GM19372 (cell line): Measurements from ENCODE around the gene THEMIS.
"Not testable (repeated sequence)": the region's sequence is repeated elsewhere in the genome, so short reads cannot be mapped to it uniquely, and the experiment has no call there.

Experiments
- ATAC-seq: cut with Tn5 transposase; IDR thresholded peaks from one replicate; pipeline ENCODE4 v1.9.1; 2021; ENCODE audit warnings: mild to moderate bottlenecking, low read depth, moderate library complexity; ENCODE audit not compliant: unreplicated experiment

The THEMIS gene

GRCh38 chr6:127749095-127749494, 151.8 kb downstream of the THEMIS start:
- ATAC-seq: no peak

DNA sequence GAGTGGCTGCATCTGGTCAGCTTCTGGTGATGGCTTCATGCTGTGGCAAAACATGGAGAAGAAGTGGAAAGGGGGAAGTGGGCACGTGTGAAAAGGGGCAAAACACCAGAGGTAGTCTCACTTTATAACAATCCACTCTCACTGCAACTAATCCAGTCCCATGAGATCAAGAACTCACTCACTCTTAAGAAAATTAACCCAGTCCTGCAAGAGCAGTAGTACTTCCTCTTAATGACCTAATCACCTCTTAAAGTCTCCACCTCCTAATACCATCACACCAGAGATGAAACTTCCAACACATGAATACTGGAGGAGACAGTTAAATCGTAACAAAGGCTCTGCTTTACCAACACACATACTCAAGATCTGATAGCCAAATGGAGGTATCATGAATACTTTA, 152.6 kb downstream of the THEMIS start:
- ATAC-seq: no peak

GRCh38 chr6:127738423-127738822, 162.4 kb downstream of the THEMIS start:
- no peak for ATAC-seq

- ATAC-seq: no peak
These were observed 163.1 kb downstream of the THEMIS start for GRCh38 chr6:127737768-127738167.

- peak; percentile 93 for ATAC-seq
These were observed 163.8 kb downstream of the THEMIS start for GRCh38 chr6:127737009-127737486.

GRCh38 chr6:127732927-127733326, 167.9 kb downstream of the THEMIS start:
- no peak for ATAC-seq

DNA sequence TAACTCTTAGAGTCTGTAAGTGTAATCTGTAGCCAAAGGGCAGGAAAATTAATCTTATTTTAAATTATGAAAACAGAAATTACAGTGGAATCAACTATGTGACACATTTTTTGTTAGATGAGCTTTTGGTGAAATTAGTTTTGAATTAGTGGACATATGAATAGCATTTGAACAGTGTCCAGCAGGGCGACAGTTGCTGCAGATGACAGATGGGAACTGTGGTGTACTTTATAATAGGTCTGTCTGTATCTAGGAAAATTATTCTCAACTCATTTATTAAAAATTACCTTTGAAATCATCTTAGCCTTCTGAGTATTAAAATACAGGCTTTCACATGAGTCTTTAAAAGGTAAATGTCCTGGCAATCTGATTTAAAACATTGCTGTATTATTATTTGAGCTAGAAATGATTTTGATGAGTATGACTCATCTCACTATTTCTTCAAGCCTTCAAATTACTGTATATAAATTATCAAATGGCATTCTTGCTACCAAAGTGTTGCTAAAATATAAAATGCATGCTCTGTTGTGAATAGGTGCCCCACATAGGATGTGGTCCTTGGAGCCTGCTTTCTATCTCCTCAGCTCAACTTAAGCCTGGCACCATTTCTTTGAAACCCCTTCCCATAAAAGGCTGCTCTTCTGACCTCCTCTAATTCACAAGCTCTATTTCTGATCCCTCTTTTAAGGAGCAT, 173.5 kb downstream of the THEMIS start:
- no peak for ATAC-seq

DNA sequence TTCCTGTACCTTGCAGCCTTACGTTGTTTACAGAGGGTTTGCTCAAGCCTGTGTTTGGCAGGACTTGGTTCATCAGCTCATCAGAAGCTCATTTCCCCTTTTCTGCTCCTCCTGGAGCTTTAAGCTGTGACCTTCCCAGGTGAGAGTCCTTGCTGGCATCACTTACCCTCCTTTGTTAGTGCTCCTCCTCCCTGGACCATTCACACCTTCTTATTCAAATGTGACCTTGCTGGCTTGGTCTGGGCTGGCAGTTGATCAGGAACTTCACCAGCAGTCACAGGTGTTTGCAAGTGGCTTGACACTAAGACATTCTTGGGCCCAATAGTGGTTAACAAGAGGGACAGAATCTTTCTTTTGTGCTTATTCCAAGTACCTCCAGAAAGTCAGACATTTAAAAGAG, 175.0 kb downstream of the THEMIS start:
- no peak for ATAC-seq

- no peak for ATAC-seq
These were observed 182.2 kb downstream of the THEMIS start for GRCh38 chr6:127718694-127719093.

DNA sequence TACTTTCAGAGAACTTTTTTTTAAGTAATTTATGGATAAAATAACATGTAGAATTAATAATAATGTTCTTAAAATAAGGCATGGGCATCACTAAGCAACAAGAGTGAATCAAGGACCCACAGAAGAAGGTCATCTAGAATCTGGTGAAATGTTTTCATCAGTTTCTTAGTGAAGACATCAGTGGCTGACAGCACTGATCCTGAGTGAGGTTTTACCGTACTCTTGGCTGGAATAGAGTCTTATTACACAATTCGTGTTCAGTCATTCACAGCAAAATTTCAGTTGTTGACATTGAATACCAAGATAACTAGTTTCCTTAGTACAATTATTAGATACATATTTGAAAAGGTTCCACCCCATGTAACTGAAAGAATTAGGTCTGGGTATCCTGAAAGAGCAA, 183.5 kb downstream of the THEMIS start:
- ATAC-seq: no peak

- ATAC-seq: no peak
These were observed 184.4 kb downstream of the THEMIS start for GRCh38 chr6:127716465-127716864.

DNA sequence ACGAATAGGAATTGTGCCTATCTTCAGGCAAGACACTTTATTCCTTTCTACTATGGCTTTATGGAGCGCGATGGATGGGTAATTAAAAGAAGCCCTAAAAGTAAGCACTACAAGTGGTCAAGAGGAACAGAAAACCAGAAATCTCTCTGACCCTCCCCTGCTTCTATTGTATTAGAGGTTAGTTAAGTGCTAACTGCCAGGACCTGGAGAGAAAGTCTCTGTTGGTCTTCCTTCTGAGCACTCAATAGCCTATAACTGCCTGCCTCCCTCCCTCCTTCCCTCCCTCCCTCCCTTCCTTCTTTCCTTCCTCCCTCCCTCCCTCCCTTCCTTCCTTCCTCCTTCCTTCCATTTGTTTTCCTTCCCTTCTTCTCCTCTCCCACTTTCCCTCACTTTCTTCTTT, 190.2 kb downstream of the THEMIS start:
- no peak for ATAC-seq

- ATAC-seq: no peak
These were observed 194.6 kb downstream of the THEMIS start for GRCh38 chr6:127706216-127706615.

DNA sequence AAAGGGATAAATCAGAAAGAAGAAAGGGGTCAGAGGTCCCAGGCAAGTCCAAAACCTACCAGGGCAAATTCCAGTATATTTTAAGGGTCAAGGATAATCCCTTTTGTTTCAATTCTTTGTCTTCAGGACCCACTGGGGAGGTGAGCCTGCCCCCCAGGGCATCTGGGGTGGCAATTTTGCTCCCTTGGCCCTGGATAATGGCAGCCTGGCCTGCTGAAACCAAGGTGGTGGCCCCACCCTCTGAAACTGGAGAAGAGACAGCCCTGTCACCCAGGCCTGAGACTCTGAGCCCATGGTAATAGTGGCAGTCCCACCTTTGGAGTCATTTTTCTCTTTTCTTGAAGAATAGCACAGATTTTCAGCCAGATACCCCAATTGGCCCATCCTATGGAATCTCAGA, 205.8 kb downstream of the THEMIS start:
- no peak for ATAC-seq

GRCh38 chr6:127691146-127691545, 209.7 kb downstream of the THEMIS start:
- no peak for ATAC-seq

- no peak for ATAC-seq
These were observed 210.3 kb downstream of the THEMIS start for GRCh38 chr6:127690588-127690987.

DNA sequence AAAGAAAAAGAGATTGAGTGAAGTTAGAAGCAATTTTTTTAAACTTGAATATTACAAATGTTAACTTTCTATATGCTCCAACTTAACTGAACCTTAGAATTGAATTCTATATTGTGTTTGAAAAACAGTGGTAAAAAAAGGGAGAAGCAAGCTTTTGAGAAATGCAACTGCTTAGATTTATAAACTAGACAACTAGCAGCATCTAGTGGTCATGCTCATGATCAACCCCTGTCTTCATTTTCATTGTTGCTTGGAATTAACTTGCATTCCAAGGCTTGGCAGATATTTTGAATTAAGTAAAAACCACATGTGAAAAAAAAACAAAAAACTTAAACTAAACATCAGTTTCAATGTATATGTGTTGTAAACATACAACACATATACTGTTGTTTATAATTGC, 210.8 kb downstream of the THEMIS start:
- ATAC-seq: no peak

DNA sequence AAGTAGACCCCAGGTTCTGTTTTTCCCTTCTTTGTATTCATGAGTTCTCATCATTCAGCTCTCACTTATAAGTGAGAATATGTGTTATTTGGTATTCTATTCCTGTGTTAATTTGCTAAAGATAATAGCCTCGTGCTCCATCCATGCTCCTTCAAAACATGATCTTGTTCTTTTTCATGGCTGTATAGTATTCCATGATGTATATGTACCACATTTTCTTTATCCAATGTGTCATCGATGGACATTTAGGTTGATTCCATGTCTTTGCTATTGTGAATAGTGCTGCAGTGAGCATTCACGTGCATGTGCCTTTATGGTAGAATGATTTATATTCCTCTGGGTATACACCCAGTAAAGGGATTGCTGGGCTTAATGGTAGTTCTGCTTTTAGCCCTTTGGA, 213.4 kb downstream of the THEMIS start:
- not testable (repeated sequence) for ATAC-seq

DNA sequence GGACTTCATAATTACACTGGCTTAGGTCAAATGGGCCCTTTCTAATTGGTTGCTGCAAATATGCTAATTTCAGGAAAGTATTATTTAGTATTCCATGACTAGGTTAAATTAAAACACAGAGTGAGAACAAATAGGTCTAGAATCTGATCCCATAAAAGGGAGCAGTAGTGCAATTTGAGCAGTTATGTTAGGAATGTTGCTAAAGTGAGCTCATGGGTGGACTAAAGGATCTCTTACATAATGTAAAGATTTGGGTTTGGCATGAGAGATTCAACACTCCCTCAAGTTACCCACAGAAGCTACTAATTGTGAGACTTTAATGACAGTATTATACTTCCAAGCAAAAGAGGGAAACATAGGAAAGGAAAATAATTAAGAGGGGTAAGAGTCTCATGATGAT, 214.8 kb downstream of the THEMIS start:
- ATAC-seq: no peak

- no peak for ATAC-seq
These were observed 216.4 kb downstream of the THEMIS start for GRCh38 chr6:127684501-127684900.
